Measurements from ENCODE around the gene GEMIN4. TPM values are rescaled to one million over a fixed set of nuclear protein-coding genes. Genes with fewer than 3 reads are reported as not detected.
"Not testable (repeated sequence)": the region's sequence is repeated elsewhere in the genome, so short reads cannot be mapped to it uniquely, and the experiment has no call there.

The GEMIN4 gene
- total RNA-seq, 2 donors from 2014 or later: 34.2 to 58.4 TPM

DNA sequence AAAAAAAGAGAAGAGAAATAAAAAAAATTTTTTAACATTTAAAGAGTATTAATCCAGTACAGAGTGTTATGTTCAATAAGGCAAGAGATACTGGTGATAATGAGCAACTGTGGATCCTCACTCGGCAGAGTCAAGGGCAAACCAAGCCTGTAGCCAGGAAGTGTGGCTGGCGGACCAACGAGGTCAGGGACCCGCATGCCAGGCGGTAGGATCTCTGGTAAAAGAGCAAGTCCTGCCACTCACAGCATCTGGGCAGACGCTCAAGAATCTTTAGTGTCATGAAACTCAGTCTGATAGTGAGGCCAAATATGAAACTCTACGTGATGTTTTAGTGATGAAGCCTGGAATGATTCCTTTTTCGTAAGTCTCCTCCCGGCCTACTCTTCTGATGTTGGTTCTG lies 8.3 kb upstream of the GEMIN4 start:
- no peak overlapping the region for H3K27ac Mint-ChIP-seq
- H3K36me3 Mint-ChIP-seq: peaks cover 11% of the 10 kb centered on the region
- no peaks in the 10 kb centered on the region for H3K9me3 Mint-ChIP-seq
- no peaks in the 10 kb centered on the region for H3K27me3 Mint-ChIP-seq
- no peaks in the 10 kb centered on the region for H3K4me1 Mint-ChIP-seq (ENCODE audit: low read depth in 2 of 2)
- DNase-seq (ENCODE audit: low spot score) (no peak), ATAC-seq (no peak)
- H3K4me3 Mint-ChIP-seq: no peak overlapping the region

DNA sequence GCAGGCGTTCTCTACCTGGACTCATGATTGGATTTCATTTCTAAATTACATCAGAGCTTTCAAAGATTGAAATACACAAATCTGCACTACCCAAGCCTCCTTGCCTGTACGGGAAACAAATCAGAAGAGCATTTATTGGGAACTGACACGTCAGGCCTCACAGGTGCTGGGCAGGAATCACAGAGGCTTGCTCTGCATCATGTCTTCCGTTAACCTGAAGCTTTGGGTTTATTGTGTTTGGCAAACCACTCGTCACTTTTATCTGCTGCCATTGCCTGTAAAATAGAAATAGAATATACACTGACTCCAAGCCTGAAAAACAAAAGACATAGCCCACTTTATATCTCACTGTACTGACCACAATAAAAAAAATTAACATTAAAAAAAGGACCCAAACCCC lies 7.9 kb upstream of the GEMIN4 start:
- Mint-ChIP-seq H3K4me3 (no peak overlapping the region), H3K9me3 (no peaks in the 10 kb centered on the region), H3K4me1 (ENCODE audit: low read depth in 2 of 2) (peaks cover 0 to 3% of the 10 kb centered on the region in 2 donors), H3K27me3 (no peaks in the 10 kb centered on the region), H3K27ac (no peak overlapping the region), H3K36me3 (peaks cover 7% of the 10 kb centered on the region)
- DNase-seq (ENCODE audit: low spot score): no peak
- ATAC-seq: no peak

DNA sequence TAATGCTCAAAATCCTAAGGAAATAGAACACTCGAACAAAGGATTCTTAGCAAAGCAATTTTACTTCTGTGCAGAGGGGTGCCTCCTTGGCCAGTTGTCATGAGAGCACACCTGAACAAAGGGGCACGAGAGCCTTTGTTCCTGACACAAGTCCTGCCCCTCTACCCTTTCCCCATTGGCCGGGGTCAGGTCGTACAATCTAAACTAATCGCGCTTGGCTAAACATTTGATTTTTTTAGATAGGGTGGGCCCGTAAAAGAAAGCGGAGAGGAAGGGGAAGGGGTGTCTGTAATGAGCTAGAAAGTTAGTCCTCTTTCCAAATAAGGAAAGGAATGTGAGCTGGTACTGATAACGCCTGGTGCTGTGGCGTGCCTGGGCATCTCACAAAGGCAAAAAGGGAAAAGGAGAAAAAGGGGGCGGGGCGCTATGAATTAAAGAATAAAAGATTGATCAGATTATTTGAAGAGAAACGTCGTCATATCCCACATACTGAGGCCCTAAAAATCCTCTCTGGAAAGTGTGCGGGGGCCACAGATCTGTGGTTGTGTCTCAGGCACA lies 4.0 kb upstream of the GEMIN4 start:
- H3K9me3 Mint-ChIP-seq; H3K4me3 Mint-ChIP-seq; H3K27me3 Mint-ChIP-seq; DNase-seq (ENCODE audit: low spot score); ATAC-seq; H3K36me3 Mint-ChIP-seq: not testable (repeated sequence)
- peak overlapping the region in 1 of 2 donors; percentile 27 for H3K27ac Mint-ChIP-seq
- peaks cover 12 to 18% of the 10 kb centered on the region in 2 donors for H3K4me1 Mint-ChIP-seq (ENCODE audit: low read depth in 2 of 2)

- DNase-seq (ENCODE audit: low spot score); ATAC-seq; H3K9me3 Mint-ChIP-seq; H3K27me3 Mint-ChIP-seq; H3K36me3 Mint-ChIP-seq; H3K4me3 Mint-ChIP-seq: not testable (repeated sequence)
- Mint-ChIP-seq H3K27ac (peak overlapping the region in 1 of 2 donors; percentile 27), H3K4me1 (ENCODE audit: low read depth in 2 of 2) (peaks cover 18 to 23% of the 10 kb centered on the region in 2 donors)
These were observed 3.4 kb upstream of the GEMIN4 start for GRCh38 chr17:755319-755961.

GRCh38 chr17:753418-753817 lies 1.4 kb upstream of the GEMIN4 start:
- H3K27ac Mint-ChIP-seq: no peak overlapping the region

DNA sequence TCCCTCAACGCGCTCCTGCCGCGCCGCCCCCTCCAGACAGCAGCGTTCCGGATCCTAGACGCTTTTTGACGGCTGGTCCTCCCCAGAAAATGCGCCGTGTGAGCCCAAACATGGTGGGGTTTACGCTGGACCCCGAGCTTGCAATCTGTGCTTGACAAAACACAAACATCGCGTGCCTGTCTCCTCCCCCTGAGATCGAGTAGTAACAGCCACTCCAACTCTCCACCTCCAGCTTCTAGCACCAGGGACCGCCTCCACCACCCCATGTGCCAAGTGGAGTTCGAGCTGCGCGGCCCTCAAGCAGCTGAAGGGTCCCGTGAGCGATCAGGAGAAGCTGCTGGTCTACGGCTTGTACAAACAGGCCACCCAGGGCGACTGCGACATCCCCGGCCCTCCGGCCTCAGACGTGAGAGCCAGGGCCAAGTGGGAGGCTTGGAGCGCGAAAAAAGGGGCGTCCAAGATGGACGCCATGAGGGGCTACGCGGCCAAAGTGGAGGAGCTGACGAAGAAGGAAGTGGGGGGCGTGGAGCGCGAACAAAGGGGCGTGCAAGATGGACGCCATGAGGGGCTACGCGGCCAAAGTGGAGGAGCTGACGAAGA lies 656 bp upstream of the GEMIN4 start:
- Mint-ChIP-seq H3K4me3 (peak overlapping the region; percentile 96), H3K27me3 (no peaks in the 10 kb centered on the region), H3K4me1 (ENCODE audit: low read depth in 2 of 2) (peaks cover 38 to 42% of the 10 kb centered on the region in 2 donors), H3K27ac (peak overlapping the region; percentile 83 to 87), H3K36me3 (peaks cover 14% of the 10 kb centered on the region), H3K9me3 (peaks cover 4% of the 10 kb centered on the region)
- DNase-seq (ENCODE audit: low spot score): no peak
- no peak for ATAC-seq

More at GRCh38 chr17:753418-753817, 1.4 kb upstream of the GEMIN4 start:
- DNase-seq (ENCODE audit: low spot score) (no peak), ATAC-seq (no peak)
- peaks cover 31 to 35% of the 10 kb centered on the region in 2 donors for H3K4me1 Mint-ChIP-seq (ENCODE audit: low read depth in 2 of 2)
- H3K27me3 Mint-ChIP-seq: no peaks in the 10 kb centered on the region
- peak overlapping the region; percentile 34 for H3K4me3 Mint-ChIP-seq
- peaks cover 4% of the 10 kb centered on the region for H3K9me3 Mint-ChIP-seq
- peaks cover 7% of the 10 kb centered on the region for H3K36me3 Mint-ChIP-seq

DNA sequence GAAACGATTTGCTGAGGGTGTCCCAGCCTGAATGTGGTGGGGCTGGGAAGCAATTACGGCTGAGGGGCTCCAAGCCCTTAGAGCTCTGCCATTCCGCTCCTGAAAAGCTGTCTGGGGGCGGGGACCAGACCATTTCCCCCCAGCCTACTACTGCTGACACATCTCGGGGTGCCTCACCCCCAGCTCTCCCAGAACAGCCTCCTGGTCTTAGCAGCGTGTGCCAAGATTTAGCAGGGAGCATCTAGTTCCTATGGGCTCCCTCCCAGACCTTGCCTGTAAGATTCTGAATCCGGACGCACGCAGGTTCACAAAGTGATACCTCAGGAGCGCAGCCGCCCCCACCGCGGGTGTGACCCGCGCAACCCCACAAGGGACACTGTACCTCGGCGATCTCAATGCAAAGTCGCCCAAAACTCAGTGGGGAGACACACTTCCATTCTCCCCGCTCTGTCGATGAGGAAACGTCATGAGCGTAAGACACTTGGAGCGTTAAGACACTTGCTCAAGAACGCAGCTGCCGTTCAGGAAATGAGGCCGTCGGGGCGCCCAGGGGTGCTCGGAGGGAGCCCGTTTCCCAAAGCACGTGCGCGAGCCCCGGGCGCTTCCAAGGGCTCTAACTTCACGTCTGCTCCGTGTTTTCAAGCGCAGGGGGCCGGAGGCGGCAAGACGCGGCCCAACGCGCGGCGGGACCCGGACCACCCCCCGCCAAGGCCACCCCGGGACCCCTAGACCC lies 629 bp downstream of the GEMIN4 start:
- peak overlapping the region; percentile 83 to 87 for H3K27ac Mint-ChIP-seq
- ATAC-seq (peak; percentile 68 to 71), DNase-seq (ENCODE audit: low spot score) (peak; percentile 76)
- peaks cover 4% of the 10 kb centered on the region for H3K9me3 Mint-ChIP-seq
- no peaks in the 10 kb centered on the region for H3K27me3 Mint-ChIP-seq
- H3K36me3 Mint-ChIP-seq: peaks cover 14% of the 10 kb centered on the region
- H3K4me1 Mint-ChIP-seq (ENCODE audit: low read depth in 2 of 2): peaks cover 39 to 42% of the 10 kb centered on the region in 2 donors
- peak overlapping the region; percentile 96 for H3K4me3 Mint-ChIP-seq

DNA sequence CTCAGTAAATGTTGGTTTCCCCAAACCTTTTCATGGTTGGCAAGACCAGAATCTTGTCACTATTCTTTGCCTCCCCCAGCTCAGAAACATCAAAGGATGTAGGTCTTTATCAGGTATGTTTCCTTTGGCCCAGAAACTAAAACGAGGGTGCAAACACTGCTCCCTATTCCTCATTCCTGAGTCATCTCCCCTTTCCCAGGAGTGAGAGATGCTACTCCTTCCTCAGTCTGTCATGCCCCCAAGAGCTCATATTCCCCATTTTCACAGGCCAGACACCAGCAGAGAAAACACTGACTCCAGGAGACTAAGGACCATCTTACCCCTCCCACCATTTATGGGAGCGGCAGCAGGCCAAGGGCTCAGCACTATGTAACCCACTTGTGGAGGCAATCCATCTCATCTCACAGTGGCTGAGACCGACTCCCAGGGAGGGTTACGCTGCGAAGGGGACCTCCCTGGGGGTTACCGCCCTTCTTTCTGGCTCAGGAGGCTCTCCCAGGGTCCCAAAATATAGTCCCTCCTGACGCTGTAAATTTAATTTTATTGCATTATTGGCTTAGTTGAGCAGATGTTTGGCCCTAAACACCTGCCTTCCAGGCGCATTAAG lies 1.5 kb downstream of the GEMIN4 start:
- Mint-ChIP-seq H3K36me3 (peaks cover 14% of the 10 kb centered on the region), H3K4me1 (ENCODE audit: low read depth in 2 of 2) (peaks cover 39 to 42% of the 10 kb centered on the region in 2 donors), H3K9me3 (peaks cover 4% of the 10 kb centered on the region), H3K27ac (peak overlapping the region; percentile 83 to 87), H3K27me3 (no peaks in the 10 kb centered on the region), H3K4me3 (peak overlapping the region; percentile 96)
- DNase-seq (ENCODE audit: low spot score) (no peak), ATAC-seq (no peak)

- peaks cover 39% of the 10 kb centered on the region in 2 donors for H3K4me1 Mint-ChIP-seq (ENCODE audit: low read depth in 2 of 2)
- peak overlapping the region; percentile 31 for H3K4me3 Mint-ChIP-seq
- ATAC-seq; H3K9me3 Mint-ChIP-seq; H3K27ac Mint-ChIP-seq; H3K27me3 Mint-ChIP-seq; DNase-seq (ENCODE audit: low spot score): not testable (repeated sequence)
- peaks cover 14% of the 10 kb centered on the region for H3K36me3 Mint-ChIP-seq
These were observed 2.7 kb downstream of the GEMIN4 start for GRCh38 chr17:749359-749758.

DNA sequence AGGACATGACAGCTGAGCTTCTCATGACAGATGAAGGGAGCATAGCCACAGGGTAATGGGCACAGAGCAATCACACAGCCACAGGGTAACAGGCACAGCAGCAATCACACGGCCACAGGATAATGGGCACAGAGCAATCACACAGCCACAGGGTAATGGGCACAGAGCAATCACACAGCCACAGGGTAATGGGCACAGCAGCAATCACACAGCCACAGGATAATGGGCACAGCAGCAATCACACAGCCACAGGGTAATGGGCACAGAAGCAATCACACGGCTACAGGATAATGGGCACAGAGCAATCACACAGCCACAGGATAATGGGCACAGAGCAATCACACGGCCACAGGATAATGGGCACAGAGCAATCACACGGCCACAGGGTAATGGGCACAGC lies 3.5 kb downstream of the GEMIN4 start:
- H3K4me1 Mint-ChIP-seq (ENCODE audit: low read depth in 2 of 2): peaks cover 39% of the 10 kb centered on the region in 2 donors
- H3K27ac Mint-ChIP-seq; H3K27me3 Mint-ChIP-seq; ATAC-seq; H3K9me3 Mint-ChIP-seq; DNase-seq (ENCODE audit: low spot score): not testable (repeated sequence)
- H3K4me3 Mint-ChIP-seq: peak overlapping the region; percentile 20
- H3K36me3 Mint-ChIP-seq: peaks cover 14% of the 10 kb centered on the region

GRCh38 chr17:746783-747629 lies 5.1 kb downstream of the GEMIN4 start:
- H3K4me3 Mint-ChIP-seq: no peak overlapping the region
- H3K9me3 Mint-ChIP-seq: peaks cover 4% of the 10 kb centered on the region
- no peak for ATAC-seq
- peaks cover 32 to 33% of the 10 kb centered on the region in 2 donors for H3K4me1 Mint-ChIP-seq (ENCODE audit: low read depth in 2 of 2)
- peaks cover 14% of the 10 kb centered on the region for H3K36me3 Mint-ChIP-seq
- no peak overlapping the region for H3K27ac Mint-ChIP-seq
- DNase-seq (ENCODE audit: low spot score): no peak
- no peaks in the 10 kb centered on the region for H3K27me3 Mint-ChIP-seq

DNA sequence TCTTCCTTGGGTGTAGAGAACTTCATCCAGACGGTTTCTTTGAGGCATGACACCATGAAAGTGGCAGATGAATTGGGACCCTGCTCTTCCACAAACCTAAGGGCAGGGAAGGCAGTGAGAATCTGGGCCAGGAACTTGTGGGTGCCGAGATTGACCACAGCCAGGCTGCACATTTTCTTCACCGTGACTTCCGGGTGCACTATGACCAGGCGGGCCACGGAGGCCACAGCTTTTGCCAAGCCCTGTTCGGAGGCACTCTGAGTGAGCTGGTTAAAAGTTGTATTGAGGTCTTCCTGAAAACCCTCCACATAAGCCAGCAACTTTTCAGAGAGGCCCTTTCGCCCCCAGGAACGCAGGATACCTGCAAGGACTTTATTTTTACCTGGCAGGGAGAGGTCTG lies 5.9 kb downstream of the GEMIN4 start:
- Mint-ChIP-seq H3K27ac (no peak overlapping the region), H3K9me3 (peaks cover 4% of the 10 kb centered on the region), H3K36me3 (peaks cover 18% of the 10 kb centered on the region), H3K27me3 (no peaks in the 10 kb centered on the region), H3K4me1 (ENCODE audit: low read depth in 2 of 2) (peaks cover 27 to 32% of the 10 kb centered on the region in 2 donors), H3K4me3 (no peak overlapping the region)
- no peak for DNase-seq (ENCODE audit: low spot score)
- ATAC-seq: no peak

DNA sequence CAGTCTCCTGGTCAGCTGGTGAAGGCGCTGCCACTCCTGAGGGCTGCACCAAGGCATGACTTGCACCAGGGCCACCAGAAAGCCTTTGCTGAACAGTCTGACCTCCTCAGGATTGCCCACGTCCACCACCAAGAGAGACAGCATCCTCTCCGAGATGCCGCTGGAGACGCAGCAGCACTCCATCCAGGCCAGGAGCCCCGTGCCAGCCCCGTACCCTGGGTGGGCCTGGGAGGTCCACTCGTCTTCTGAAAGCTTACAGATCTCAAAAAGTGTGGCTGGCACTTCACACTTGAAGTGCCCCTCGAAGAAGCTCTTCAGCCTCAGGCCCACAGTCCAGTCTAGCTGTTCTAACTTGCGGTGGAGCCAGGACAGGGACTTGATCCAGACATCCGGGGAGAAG lies 6.7 kb downstream of the GEMIN4 start:
- Mint-ChIP-seq H3K4me3 (no peak overlapping the region), H3K36me3 (peaks cover 22% of the 10 kb centered on the region)

More for the DNA sequence above, 6.7 kb downstream of the GEMIN4 start:
- Mint-ChIP-seq H3K27me3 (no peaks in the 10 kb centered on the region), H3K9me3 (peaks cover 4% of the 10 kb centered on the region), H3K27ac (no peak overlapping the region), H3K4me1 (ENCODE audit: low read depth in 2 of 2) (peaks cover 23 to 30% of the 10 kb centered on the region in 2 donors)
- ATAC-seq (no peak), DNase-seq (ENCODE audit: low spot score) (no peak)

Measured in natural killer cell treated with Interleukin-12 subunit alpha and Interleukin-12 subunit beta and Interleukin-15 and Interleukin-18, amount 100 ng/mL, for 72 hours (primary cell).